GM18867 (cell line): ENCODE measurements around the gene BPIFB1.

Experiments used
- ATAC-seq: cut with Tn5 transposase; IDR thresholded peaks from one replicate; pipeline ENCODE4 v1.9.1; 2021; ENCODE audit warnings: mild to moderate bottlenecking, moderate library complexity; ENCODE audit not compliant: unreplicated experiment

The BPIFB1 gene

DNA sequence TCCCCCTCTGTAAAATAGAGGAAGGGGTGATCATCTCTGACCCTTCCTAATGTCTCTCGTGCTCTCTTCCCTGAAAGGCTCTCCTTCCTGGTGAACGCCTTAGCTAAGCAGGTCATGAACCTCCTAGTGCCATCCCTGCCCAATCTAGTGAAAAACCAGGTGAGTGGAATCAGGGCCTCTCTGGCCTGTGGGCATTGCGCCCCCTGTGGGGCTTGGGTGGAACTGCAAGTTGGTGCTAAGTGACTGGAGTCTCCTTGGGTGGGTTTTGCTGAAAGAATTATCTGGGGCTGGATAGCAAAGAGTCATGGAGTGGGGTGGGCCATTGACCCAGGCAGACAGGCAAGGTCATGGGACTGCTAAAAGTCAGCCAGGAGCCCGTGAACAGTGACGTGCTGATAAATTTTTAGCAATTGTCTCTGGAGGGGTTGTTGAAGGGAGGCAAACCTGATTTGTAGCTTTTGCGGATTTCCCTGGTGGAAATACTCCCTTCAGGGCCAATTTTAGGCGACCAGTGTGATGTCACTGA lies 8.9 kb downstream of the BPIFB1 start:
- no peak for ATAC-seq

DNA sequence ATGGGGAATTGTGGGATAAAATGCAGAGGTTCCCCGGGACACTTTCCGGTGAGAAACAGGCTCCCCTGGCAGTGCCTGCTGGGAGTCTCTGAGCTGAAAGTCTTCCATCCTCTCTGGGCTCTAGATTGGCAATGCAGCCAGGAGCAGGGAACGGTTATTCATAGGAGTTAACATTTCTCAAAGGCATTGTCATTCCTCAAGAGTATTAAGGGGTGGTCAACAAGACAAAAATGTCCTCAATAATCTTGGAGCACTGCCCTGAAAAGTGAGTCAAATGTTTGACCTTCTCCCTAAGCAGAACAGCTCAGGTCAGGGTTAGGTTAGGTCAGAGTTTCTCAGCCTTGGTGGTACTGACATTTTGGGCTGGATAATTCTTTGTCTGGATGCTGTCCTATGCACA lies 13.2 kb downstream of the BPIFB1 start:
- no peak for ATAC-seq

DNA sequence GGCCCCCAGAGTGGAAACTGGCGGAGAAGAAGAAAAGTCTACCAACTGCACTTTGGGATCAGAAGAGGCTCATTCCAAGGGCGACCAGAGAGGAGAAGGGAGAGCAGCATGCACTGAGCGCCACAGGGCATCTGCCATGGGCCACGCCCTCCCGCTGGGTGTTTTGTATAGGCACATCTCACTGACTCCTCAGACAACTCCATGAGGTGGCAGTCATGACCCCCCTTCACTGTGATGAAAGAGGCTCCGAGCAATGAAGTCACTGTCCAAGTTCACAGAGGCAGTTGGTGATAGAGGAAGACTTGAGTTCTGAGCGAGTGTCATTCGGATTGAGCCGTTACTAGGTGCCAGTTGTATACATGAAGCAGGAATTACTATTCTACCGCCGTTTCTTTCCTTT lies 15.4 kb downstream of the BPIFB1 start:
- ATAC-seq = no peak

DNA sequence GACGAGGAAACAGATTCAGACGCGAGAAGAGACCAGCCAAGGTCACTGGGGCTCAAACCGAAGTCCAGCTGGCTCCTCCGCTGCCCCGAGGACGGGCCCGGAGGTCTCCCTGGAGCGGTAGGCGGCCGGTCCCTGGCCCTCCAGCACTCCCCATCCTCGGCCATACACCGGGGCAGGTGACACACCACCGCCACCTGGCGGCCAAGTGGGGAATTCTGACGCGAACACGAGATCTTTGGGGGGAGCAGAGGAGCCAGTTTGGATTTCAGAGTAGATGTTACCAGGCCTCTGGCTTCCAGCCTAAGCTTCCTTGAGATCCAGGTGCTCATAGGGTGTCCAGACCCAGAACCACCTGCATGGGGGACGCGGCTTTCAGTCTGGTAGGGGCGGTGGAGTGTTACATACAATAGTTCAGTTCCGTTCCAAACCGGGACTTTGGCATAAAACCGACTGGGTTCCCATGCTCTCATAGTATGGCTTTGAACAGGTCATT lies 16.1 kb downstream of the BPIFB1 start:
- ATAC-seq = no peak

DNA sequence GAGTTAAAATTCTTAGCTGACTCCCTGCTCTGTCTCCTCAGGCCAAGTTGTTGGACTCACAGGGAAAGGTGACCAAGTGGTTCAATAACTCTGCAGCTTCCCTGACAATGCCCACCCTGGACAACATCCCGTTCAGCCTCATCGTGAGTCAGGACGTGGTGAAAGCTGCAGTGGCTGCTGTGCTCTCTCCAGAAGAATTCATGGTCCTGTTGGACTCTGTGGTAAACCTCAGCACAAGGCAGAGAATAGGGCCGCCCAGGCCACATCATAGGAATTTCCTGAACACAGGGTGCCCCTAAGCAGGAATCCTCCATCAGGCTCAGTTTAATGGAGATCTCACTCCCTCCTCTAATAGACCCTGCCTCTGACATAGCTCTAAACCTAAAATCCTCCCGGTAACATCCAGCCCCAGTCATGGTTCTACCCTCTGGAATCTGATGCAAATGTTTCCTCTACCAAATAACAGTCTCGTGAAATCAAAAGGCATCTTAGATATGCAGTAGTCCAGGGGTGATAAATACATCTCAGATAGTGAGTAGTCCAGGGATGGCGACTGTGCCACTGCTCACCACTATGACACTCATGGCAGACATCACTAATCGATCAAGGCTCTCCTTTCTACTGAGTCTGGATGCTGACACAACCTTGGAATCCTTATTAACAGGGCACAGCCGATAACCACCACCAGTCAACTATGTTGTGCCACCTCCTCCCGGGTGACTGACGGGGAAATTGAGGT lies 18.3 kb downstream of the BPIFB1 start:
- ATAC-seq = no peak

DNA sequence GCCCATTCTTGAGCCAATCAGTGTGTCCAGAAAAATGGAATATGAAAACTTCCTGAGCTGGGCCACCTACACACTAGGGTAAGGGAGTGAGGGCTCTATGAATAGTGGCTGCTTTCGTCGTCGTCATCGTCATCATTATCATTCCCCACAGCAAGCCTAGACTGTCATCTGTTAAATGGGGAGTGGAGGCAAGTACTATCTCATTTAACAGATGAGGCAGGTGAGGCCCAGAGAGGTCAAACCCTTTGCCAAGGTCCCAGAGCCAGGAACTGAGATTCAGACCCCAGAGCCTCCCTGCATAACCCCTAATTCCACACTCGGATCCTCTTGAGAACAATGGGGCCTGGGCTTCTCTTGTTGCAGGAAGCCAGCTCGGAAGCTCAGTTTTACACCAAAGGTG lies 20.6 kb downstream of the BPIFB1 start:
- no peak for ATAC-seq

DNA sequence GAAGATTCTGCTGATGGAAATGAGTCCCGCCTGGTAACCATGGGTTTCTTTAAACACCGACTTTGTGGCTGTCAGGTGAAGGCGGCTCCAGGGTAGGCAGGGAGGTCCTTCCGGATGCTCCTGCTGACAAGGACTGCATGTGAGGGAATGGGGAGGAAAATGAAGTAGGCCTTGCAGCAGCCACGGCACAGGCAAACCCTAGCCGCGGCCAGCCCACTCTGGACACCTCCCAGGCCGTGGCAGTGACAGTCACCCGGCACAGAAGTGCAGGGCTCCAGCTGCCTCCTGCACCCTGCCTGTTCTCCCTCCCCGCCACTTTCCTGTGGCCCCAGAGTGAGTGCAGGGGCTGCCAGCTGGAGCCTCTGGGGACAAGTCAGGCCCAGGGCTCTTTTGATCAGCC lies 21.0 kb downstream of the BPIFB1 start:
- no peak for ATAC-seq

- no peak for ATAC-seq
Observed at GRCh38 chr20:33305589-33306057, 22.6 kb downstream of the BPIFB1 start.

DNA sequence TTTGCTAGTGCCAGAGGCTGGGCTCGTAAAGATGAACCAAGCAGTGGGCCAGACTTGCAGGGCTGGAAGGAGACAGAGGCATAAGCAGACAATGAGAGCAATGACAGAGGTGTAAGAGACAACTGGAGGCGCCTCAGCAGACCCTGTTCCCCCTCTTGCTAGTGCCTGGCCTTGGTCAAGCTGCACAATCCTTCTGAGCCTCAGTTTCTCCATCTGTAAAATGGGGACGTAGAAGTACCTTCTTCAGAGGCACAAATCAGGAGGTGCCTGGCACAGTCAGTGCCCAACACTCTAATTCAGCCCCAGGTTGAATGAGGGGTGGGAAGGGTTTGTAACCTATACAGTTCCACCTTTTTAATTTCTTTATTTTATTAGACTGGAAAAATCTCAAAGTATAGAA lies 23.2 kb downstream of the BPIFB1 start:
- ATAC-seq = no peak

GRCh38 chr20:33306807-33307206 lies 23.8 kb downstream of the BPIFB1 start:
- no peak for ATAC-seq

DNA sequence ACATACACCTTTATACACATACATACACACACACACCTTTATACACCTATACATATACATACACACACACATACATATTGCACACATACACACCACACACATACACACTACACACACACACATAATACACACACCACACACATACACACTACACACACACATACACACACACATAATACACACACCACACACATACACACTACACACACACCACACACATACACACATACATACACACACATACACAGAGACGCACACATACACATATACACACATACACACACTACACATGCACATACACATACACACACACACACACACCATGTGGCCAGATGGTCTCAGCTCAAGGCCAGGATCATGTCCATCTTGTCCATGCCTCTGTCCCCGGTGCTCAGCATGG lies 25.7 kb downstream of the BPIFB1 start:
- ATAC-seq = no peak

DNA sequence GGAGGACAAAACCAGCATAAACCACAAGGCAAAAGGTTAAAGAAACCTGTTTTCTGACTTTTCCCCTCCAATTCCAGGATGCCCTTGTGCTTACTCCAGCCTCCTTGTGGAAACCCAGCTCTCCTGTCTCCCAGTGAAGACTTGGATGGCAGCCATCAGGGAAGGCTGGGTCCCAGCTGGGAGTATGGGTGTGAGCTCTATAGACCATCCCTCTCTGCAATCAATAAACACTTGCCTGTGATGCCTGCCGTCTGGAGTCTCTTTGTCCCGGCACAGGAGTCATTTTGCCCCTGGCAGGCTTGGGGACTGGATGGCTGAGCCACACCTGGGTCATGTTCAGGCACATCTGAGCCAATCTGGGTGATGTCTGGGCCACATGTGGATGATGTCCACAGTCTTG lies 26.6 kb downstream of the BPIFB1 start:
- no peak for ATAC-seq

GRCh38 chr20:33310327-33310899 lies 27.4 kb downstream of the BPIFB1 start:
- ATAC-seq = no peak

DNA sequence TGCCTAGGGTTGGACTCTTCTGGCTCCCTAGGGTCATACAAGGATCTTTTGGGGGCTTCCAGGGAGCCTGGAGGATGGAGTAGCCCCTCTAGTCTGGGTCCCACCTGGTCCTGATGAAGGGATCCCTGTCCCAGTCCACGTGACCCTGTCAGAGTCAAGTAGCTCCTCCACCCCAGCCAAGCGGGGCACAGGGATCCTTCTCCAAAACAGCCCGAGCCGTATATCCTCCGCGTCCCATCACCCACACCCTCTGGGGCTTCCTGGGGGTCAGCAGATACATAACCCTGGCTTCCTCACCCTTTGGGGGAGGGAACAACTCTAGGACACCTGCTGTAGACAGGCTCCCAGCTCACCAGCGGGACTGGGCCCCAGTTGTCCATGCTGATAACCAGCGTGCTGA lies 28.0 kb downstream of the BPIFB1 start:
- no peak for ATAC-seq

DNA sequence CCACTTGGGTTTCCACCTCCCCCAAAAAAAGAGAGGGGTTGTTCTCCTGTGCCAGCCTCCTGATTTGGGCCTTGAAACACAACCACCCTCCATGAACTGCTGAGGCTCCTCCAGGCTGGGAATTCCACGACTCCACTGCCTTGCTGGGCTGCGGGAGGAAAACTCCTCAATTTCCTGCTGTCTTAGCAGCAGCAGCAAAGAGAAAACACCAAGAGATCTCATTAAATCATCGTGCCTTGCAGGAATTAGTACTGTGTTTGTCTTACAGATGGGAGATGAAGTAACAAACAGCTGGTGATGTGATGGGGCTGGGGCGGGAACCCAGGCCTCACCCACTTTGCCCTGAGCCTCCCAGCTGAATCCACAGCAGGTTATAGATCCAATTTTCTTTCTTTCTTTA lies 29.0 kb downstream of the BPIFB1 start:
- no peak for ATAC-seq

GRCh38 chr20:33312583-33312982 lies 29.6 kb downstream of the BPIFB1 start:
- ATAC-seq = no peak

DNA sequence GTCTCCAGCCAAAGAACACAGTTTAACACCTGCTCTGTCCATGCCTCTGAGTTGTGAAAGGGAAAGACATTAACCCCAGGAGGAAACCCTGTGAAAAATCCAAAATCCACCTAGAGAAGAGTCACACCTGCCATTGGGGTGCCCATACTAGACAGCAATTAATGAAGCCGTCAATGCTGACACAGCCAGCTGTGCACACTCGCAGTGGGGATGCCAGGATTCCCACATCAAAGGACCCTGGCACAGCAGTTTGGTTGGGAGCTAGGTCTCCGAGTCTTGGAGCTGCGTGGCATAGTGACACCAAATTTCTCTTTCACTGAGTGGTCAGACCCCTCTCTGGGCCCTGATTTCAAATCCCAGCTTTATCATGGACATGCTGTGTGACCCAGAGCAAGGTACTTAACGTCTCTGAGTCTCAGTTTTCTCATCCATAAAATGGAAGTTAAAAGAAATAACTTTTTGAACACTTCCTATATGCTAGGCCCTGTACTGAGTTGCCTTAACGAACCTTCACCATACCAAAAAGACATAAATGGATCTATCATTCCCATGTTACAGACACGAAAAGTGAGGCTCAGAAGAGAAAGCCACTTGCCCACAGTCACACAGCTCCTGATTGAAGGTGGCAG lies 30.8 kb downstream of the BPIFB1 start:
- ATAC-seq = no peak

DNA sequence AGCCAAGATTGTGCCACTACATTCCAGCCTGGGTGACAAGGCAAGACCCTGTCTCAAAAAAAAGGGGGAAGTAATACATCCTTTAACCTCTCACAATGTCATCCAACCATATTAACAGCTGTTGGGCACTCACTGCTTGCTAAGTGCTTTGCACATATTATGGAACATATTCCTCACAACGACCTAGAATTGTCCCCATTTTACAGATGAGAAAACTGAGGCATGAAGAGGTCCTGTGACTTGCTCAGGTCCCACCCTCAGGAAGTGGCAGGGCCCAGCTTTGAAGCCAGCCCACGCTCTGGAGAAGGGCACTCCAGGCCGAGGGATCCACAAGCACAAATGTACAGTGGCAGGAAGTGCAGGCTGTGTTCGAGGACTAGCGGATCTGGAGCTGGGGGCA lies 33.3 kb downstream of the BPIFB1 start:
- ATAC-seq = no peak

DNA sequence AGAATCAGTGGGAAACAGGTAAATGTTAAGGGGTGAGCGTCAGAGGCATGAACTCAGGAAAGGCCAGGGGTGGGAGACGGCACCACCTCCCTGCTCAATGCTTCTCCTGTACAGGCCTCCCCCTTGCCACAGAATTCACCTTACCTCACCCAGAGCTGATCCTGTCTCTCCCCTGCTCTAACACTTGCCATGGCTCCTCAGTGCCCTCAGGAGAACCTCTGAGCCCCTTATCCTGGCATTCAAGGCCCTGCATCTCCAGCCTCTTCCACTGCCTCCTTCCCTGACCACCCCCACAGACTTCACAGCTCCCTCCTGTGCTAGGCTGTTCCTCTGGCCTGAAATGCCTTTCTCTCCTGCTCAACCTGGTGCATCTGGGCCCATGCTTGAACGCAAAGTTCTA lies 33.9 kb downstream of the BPIFB1 start:
- no peak for ATAC-seq

DNA sequence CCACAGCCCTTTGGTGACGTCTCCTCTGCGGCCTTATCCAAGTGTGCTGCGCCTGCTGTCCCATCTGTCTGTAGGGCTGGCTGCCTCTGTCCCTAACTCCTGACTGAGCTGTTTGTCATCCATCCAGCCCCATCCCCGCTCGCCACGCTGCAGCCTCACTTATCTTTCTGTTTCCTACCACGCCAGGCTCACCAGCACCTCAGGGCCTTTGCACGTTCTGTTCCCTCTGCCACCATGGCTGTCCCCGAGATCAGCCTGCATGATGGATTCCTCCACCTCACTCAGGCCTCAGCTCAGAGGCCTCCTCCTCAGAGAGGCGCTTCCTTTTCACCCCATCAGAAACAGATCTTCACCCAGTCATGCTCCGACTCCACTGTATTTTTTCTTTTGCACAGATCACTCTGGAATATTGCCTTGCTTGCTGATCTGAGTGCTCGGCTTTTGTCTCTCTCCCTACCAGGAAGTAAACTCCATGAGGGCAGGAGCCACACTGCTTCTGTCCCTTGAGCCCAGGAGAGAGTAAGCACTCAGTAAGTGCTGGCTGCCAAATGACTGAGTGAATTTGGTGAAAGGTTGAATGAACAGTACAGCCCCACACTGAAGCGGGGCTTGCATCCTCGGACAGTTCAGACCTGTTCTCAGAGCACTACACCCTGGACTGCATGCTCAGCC lies 34.5 kb downstream of the BPIFB1 start:
- no peak for ATAC-seq

DNA sequence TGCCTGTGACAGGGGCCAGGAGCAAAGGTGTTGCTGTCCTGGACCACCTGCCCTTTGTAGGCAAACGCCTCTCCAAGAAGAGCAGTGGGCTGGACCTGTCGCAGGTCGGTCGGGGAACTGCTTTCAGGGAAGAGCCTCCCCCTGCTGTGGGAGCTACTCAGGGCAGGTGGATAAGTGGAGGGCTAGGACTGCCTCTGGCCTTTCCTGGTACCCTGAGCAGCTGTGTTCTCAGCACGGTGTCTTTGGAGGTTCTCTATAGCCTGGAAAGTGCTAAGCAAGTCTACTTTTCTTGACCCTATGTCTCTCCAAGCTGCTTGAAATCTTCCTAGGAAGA lies 35.0 kb downstream of the BPIFB1 start:
- ATAC-seq = no peak

DNA sequence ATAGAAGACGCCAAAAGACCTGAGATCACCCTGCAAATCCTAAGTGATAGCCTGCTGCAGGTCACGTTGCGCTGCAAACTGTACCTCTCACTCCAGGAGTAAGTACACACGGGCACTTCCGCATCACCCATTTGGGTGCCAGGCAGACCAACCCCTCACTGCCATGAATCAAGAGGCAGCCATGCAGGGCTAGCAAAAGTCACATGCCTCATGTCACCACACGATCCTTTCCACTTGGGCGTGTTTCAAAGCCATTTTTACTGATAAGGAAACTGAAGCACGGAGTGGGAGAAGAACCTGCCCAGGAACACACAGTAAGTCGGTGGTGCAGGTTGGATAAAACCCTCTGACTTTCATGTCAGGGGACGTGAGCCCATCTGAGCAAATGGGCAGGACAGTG lies 37.0 kb downstream of the BPIFB1 start:
- ATAC-seq = no peak
